GM18907 (cell line): ENCODE measurements around the gene DLGAP3.

Experiments used
- ATAC-seq: cut with Tn5 transposase; IDR thresholded peaks from one replicate; pipeline ENCODE4 v1.9.1; 2021; ENCODE audit warnings: mild to moderate bottlenecking, moderate library complexity; ENCODE audit not compliant: unreplicated experiment

DLGAP3 gene

GRCh38 chr1:34904236-34905097 lies 25.0 kb downstream of the DLGAP3 start:
- no peak for ATAC-seq

- ATAC-seq, result no peak
Observed at GRCh38 chr1:34901919-34902318, 27.5 kb downstream of the DLGAP3 start.

- no peak for ATAC-seq
Observed at GRCh38 chr1:34900775-34901502, 28.5 kb downstream of the DLGAP3 start.

- ATAC-seq, result no peak
Observed at GRCh38 chr1:34899906-34900305, 29.5 kb downstream of the DLGAP3 start.

GRCh38 chr1:34899471-34899870 lies 30.0 kb downstream of the DLGAP3 start:
- no peak for ATAC-seq

GRCh38 chr1:34898330-34898761 lies 31.1 kb downstream of the DLGAP3 start:
- no peak for ATAC-seq

GRCh38 chr1:34896612-34897011 lies 32.8 kb downstream of the DLGAP3 start:
- no peak for ATAC-seq

- no peak for ATAC-seq
Observed at GRCh38 chr1:34889705-34890104, 39.7 kb downstream of the DLGAP3 start.

- no peak for ATAC-seq
Observed at GRCh38 chr1:34887593-34887992, 41.9 kb downstream of the DLGAP3 start.

- ATAC-seq, result no peak
Observed at GRCh38 chr1:34885405-34886247, 43.8 kb downstream of the DLGAP3 start.

GRCh38 chr1:34884961-34885360 lies 44.5 kb downstream of the DLGAP3 start:
- ATAC-seq, result no peak

- ATAC-seq, result no peak
Observed at GRCh38 chr1:34884536-34884935, 44.9 kb downstream of the DLGAP3 start.

GRCh38 chr1:34879230-34879629 lies 50.2 kb downstream of the DLGAP3 start:
- no peak for ATAC-seq

- ATAC-seq, result no peak
Observed at GRCh38 chr1:34876406-34876805, 53.0 kb downstream of the DLGAP3 start.

- no peak for ATAC-seq
Observed at GRCh38 chr1:34874296-34874952, 55.0 kb downstream of the DLGAP3 start.

GRCh38 chr1:34872133-34872503 lies 57.3 kb downstream of the DLGAP3 start:
- no peak for ATAC-seq

GRCh38 chr1:34871443-34872132 lies 57.9 kb downstream of the DLGAP3 start:
- no peak for ATAC-seq

GRCh38 chr1:34870395-34870794 lies 59.1 kb downstream of the DLGAP3 start:
- ATAC-seq, result no peak

GRCh38 chr1:34869760-34870159 lies 59.7 kb downstream of the DLGAP3 start:
- no peak for ATAC-seq
